Lower leg skin (tissue), 3 donors: ENCODE results near the gene RELT.

ENCODE experiments used
- CTCF ChIP-seq, 3 donors: fragments of 450-650 bp; IDR thresholded peaks; one replicate each; pipeline ENCODE4 v1.5.1; 2016; ENCODE audit warnings: antibody characterized with exemption in 3 of 3, mild to moderate bottlenecking in 3 of 3, moderate library complexity in 2 of 3
- POLR2A ChIP-seq, 2 donors: fragments of 450-650 bp; IDR thresholded peaks; one replicate each; pipeline ENCODE4 v1.6.1; 2016 to 2017; ENCODE audit warnings: antibody characterized with exemption in 2 of 2, mild to moderate bottlenecking in 1 of 2, moderate library complexity in 1 of 2

- no peak for TF ChIP-seq CTCF (IDR thresholded peaks at IDR 0.05)
- no peak for TF ChIP-seq POLR2A (IDR thresholded peaks at IDR 0.05)
Observed at GRCh38 chr11:73353422-73353821, 22.8 kb upstream of the RELT start.
